HepG2 (cell line): Measurements from ENCODE around the gene PIP5K1A. TPM values are rescaled to one million over a fixed set of nuclear protein-coding genes. Genes with fewer than 3 reads are reported as not detected.

Experiments used
- ASH2L ChIP-seq: fragments of 300-600, 200-600 bp; sonication (generic); IDR thresholded peaks from 2 replicates; pipeline ENCODE4 v1.7.0; 2017; ENCODE audit warnings: low read depth, mild to moderate bottlenecking, moderate library complexity, mixed read lengths, low read length; ENCODE audit not compliant: insufficient read length
- BORCS8-MEF2B ChIP-seq: sonication (generic); formaldehyde crosslinking; IDR thresholded peaks from 2 replicates; pipeline ENCODE4 v1.8.0; 2022; ENCODE audit warnings: mild to moderate bottlenecking, missing genetic modification reagents
- FLYWCH1 ChIP-seq: sonication (generic); formaldehyde crosslinking; IDR thresholded peaks from 2 replicates; pipeline ENCODE4 v1.8.1; 2023; ENCODE audit warnings: mild to moderate bottlenecking, missing genetic modification reagents
- GTF3A ChIP-seq: sonication (generic); formaldehyde crosslinking; conservative IDR thresholded peaks from 2 replicates; pipeline ENCODE4 v1.4.0; 2020; ENCODE audit warnings: mild to moderate bottlenecking, missing genetic modification reagents
- KDM2A ChIP-seq: sonication (generic); formaldehyde crosslinking; IDR thresholded peaks from 2 replicates; pipeline ENCODE4 v1.4.0; 2020; ENCODE audit warnings: low read depth, missing genetic modification reagents, borderline replicate concordance
- MAF1 ChIP-seq: sonication (generic); formaldehyde crosslinking; IDR thresholded peaks from 2 replicates; pipeline ENCODE4 v1.5.0; 2020; ENCODE audit warnings: missing genetic modification reagents, borderline replicate concordance
- MEIS2 ChIP-seq: sonication (generic); formaldehyde crosslinking; IDR thresholded peaks from 2 replicates; pipeline ENCODE4 v1.9.0; 2021; ENCODE audit warnings: mild to moderate bottlenecking, missing genetic modification reagents
- NFE2 ChIP-seq: sonication (generic); formaldehyde crosslinking; IDR thresholded peaks from 2 replicates; pipeline ENCODE4 v1.4.0; 2020; ENCODE audit warnings: missing genetic modification reagents
- PHB2 ChIP-seq: fragments of 450-650 bp; IDR thresholded peaks from 2 replicates; pipeline ENCODE4 v1.6.1; 2018; ENCODE audit not compliant: partially characterized antibody
- ZMYM3 ChIP-seq: sonication (generic); formaldehyde crosslinking; IDR thresholded peaks from 2 replicates; pipeline ENCODE4 v1.5.1; 2020; ENCODE audit warnings: mild to moderate bottlenecking, missing genetic modification reagents
- ZNF572 ChIP-seq: sonication (generic); formaldehyde crosslinking; IDR thresholded peaks from 2 replicates; pipeline ENCODE4 v1.5.1; 2020; ENCODE audit warnings: mild to moderate bottlenecking, missing genetic modification reagents
- ZNF605 ChIP-seq: sonication (generic); formaldehyde crosslinking; IDR thresholded peaks from 2 replicates; pipeline ENCODE4 v1.8.0; 2022; ENCODE audit warnings: mild to moderate bottlenecking, missing genetic modification reagents
- ZSCAN31 ChIP-seq: sonication (generic); formaldehyde crosslinking; IDR thresholded peaks from 2 replicates; pipeline ENCODE4 v1.5.0; 2020; ENCODE audit warnings: low read depth, mild to moderate bottlenecking, missing genetic modification reagents
- polyA plus RNA-seq, 8 experiments: library from polyadenylated mRNA; depleted of rRNA in 3 of 8; stranded (reverse) in 7 of 8; unstranded in 1 of 8; fragments of >200 nt; fragmentation: Illumina TruSeq in 4 of 8; extraction: Trizol in 4 of 8; gene quantifications; 2 replicates each; pipeline versions ENCODE4 v1.2.1 to v1.2.3, GENCODE V29; 2011 to 2016; ENCODE audit warnings: low read depth in 4 of 8, missing spikeins in 1 of 8, mixed read lengths in 1 of 8; ENCODE audit not compliant: insufficient read depth in 1 of 8
- total RNA-seq, 5 experiments: library from RNA; depleted of rRNA; stranded (reverse); fragments of >200 nt; fragmentation: Illumina TruSeq; extraction: Trizol; gene quantifications; 2 replicates each; pipeline ENCODE4 v1.2.3, GENCODE V29; 2016; ENCODE audit warnings: low read depth in 1 of 5
- TF ChIP-seq, protein P1 (sequence below): sonication (generic); formaldehyde crosslinking; IDR thresholded peaks from 2 replicates; pipeline ENCODE4 v1.4.0; 2020; ENCODE audit warnings: missing genetic modification reagents
- TF ChIP-seq, protein P2 (sequence below): sonication (generic); formaldehyde crosslinking; IDR thresholded peaks from 2 replicates; pipeline ENCODE4 v1.8.1; 2023; ENCODE audit warnings: mild to moderate bottlenecking, moderate library complexity, missing genetic modification reagents
- TF ChIP-seq, protein P3 (sequence below): sonication (generic); formaldehyde crosslinking; IDR thresholded peaks from 2 replicates; pipeline ENCODE4 v1.8.0; 2022; ENCODE audit warnings: mild to moderate bottlenecking, missing genetic modification reagents, borderline replicate concordance
- TF ChIP-seq, protein P4 (sequence below): sonication (generic); formaldehyde crosslinking; IDR thresholded peaks from 2 replicates; pipeline ENCODE4 v1.4.0; 2020; ENCODE audit warnings: missing genetic modification reagents
- TF ChIP-seq, protein P5 (sequence below): sonication (generic); formaldehyde crosslinking; IDR thresholded peaks from 2 replicates; pipeline ENCODE4 v1.4.0; 2020; ENCODE audit warnings: missing genetic modification reagents, borderline replicate concordance
- TF ChIP-seq, protein P6 (sequence below): IDR thresholded peaks from 2 replicates; pipeline ENCODE4 v1.6.1; 2016; ENCODE audit warnings: missing compliant biosample characterization, missing genetic modification reagents, borderline replicate concordance

PIP5K1A gene
- total and polyA plus RNA-seq, 2 of the 13 experiments (the other 11 are each of a cell fraction or from before 2014, with no cell fraction given), result 45.3 to 65.1 TPM

DNA sequence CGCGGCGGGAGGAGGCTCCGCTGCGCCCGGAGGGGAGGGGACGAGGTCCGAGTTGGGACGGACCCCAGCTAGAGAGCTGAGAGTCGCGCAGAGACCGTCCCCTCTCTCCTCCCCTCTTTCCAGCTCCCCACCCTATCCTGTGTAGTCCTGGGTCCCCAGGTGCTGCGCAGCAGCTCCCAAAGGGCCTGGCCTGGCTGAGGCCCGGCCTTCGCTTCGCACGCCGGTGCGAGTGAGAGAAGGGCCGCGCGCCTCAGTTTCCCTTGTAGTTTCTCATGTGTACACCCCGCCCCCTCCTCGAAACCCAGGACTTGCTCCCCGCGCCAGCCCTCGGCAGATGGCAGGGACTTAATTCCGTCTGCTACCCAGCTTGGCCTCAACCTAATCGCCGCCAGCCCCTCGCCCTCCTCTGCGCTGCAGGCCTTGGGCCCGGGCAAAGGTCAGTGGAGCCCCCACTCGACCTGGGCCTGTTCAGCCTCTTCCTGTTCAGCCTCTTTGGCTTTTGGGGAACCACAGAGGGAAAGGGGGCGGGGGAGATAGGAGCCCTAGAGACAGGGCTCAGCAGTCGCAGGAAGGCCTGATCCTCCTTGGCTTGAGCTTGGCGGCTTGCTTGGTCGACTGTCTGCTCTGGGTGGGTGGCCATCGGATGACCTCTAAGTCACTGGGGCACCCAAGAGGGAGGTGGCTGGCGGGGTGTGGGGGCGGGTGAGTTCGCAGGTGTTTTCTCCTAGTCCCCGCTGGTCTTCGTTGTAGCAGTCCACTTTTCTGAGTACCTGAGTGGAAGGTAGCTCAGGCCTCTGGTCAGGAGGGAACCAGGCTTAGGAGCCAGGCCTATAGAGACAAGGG is 84.8 kb downstream of the PIP5K1A start (continued):
- TF ChIP-seq, protein P1, sequence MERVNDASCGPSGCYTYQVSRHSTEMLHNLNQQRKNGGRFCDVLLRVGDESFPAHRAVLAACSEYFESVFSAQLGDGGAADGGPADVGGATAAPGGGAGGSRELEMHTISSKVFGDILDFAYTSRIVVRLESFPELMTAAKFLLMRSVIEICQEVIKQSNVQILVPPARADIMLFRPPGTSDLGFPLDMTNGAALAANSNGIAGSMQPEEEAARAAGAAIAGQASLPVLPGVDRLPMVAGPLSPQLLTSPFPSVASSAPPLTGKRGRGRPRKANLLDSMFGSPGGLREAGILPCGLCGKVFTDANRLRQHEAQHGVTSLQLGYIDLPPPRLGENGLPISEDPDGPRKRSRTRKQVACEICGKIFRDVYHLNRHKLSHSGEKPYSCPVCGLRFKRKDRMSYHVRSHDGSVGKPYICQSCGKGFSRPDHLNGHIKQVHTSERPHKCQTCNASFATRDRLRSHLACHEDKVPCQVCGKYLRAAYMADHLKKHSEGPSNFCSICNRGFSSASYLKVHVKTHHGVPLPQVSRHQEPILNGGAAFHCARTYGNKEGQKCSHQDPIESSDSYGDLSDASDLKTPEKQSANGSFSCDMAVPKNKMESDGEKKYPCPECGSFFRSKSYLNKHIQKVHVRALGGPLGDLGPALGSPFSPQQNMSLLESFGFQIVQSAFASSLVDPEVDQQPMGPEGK, result peak; percentile 64; the same call in 1 of the 2 replicates
- TF ChIP-seq, protein P2, sequence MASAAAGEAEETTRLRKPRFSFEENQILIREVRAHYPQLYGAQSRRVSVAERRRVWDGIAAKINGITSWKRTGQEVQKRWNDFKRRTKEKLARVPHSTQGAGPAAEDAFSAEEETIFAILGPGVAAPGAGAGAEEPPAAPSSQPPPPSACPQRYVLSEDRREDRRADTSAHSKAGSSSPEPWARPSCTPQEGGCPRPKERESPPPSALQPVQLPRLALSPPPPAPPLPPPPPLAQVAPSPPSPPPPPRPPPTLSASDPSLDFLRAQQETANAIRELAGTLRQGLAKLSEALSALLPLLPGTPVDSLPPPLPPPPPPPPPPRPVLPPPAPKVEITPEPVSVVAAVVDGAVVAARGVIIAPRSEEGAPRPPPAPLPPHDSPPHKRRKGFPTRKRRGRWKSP (CRISPR knock-in tag), result peak; percentile 30; the same call in 1 of the 2 replicates
- TF ChIP-seq BORCS8-MEF2B (peak; percentile 77), ZSCAN31 (peak; percentile 82), ASH2L (no peak), PHB2 (no peak), NFE2 (CRISPR knock-in tag) (no peak), MAF1 (no peak), GTF3A (CRISPR knock-in tag) (0 out of 2 replicates have a peak, but pooled peaks have one; percentile 48), ZNF572 (CRISPR knock-in tag) (no peak), FLYWCH1 (CRISPR knock-in tag) (0 out of 2 replicates have a peak, but pooled peaks have one; percentile 46), ZMYM3 (CRISPR knock-in tag) (no peak), MEIS2 (CRISPR knock-in tag) (no peak), KDM2A (CRISPR knock-in tag) (peak; percentile 11; the same call in 1 of the 2 replicates), ZNF605 (CRISPR knock-in tag) (no peak)
- TF ChIP-seq, protein P3, sequence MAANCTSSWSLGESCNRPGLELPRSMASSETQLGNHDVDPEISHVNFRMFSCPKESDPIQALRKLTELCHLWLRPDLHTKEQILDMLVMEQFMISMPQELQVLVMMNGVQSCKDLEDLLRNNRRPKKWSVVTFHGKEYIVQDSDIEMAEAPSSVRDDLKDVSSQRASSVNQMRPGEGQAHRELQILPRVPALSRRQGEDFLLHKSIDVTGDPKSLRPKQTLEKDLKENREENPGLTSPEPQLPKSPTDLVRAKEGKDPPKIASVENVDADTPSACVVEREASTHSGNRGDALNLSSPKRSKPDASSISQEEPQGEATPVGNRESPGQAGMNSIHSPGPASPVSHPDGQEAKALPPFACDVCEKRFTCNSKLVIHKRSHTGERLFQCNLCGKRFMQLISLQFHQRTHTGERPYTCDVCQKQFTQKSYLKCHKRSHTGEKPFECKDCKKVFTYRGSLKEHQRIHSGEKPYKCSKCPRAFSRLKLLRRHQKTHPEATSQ, result 0 out of 2 replicates have a peak, but pooled peaks have one; percentile 58
- TF ChIP-seq, protein P4, sequence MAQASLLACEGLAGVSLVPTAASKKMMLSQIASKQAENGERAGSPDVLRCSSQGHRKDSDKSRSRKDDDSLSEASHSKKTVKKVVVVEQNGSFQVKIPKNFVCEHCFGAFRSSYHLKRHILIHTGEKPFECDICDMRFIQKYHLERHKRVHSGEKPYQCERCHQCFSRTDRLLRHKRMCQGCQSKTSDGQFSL (CRISPR knock-in tag), result 0 out of 2 replicates have a peak, but pooled peaks have one; percentile 48
- TF ChIP-seq, protein P5, sequence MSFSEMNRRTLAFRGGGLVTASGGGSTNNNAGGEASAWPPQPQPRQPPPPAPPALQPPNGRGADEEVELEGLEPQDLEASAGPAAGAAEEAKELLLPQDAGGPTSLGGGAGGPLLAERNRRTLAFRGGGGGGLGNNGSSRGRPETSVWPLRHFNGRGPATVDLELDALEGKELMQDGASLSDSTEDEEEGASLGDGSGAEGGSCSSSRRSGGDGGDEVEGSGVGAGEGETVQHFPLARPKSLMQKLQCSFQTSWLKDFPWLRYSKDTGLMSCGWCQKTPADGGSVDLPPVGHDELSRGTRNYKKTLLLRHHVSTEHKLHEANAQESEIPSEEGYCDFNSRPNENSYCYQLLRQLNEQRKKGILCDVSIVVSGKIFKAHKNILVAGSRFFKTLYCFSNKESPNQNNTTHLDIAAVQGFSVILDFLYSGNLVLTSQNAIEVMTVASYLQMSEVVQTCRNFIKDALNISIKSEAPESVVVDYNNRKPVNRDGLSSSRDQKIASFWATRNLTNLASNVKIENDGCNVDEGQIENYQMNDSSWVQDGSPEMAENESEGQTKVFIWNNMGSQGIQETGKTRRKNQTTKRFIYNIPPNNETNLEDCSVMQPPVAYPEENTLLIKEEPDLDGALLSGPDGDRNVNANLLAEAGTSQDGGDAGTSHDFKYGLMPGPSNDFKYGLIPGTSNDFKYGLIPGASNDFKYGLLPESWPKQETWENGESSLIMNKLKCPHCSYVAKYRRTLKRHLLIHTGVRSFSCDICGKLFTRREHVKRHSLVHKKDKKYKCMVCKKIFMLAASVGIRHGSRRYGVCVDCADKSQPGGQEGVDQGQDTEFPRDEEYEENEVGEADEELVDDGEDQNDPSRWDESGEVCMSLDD, result peak; percentile 61; the same call in 1 of the 2 replicates
- TF ChIP-seq, protein P6, sequence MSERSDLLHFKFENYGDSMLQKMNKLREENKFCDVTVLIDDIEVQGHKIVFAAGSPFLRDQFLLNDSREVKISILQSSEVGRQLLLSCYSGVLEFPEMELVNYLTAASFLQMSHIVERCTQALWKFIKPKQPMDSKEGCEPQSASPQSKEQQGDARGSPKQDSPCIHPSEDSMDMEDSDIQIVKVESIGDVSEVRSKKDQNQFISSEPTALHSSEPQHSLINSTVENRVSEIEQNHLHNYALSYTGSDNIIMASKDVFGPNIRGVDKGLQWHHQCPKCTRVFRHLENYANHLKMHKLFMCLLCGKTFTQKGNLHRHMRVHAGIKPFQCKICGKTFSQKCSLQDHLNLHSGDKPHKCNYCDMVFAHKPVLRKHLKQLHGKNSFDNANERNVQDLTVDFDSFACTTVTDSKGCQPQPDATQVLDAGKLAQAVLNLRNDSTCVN (CRISPR knock-in tag), result no peak
